Panc1 (cell line): Measurements from ENCODE around the gene PLD2. TPM values are rescaled to one million over a fixed set of nuclear protein-coding genes. Genes with fewer than 3 reads are reported as not detected.

ENCODE experiments used
- ATAC-seq: fragments of 200-7000 bp; cut with Tn5 transposase; 2 replicates; pipeline ENCODE4 v1.9.1; 2020; ENCODE audit warnings: mild to moderate bottlenecking, moderate library complexity
- BruUV-seq: library from RNA; stranded (reverse); fragments of 400-500 nt; replicated peaks from 2 replicates; lab custom pipeline; 2021; lab: Mats Ljungman, UMichigan
- CTCF ChIA-PET: fragments of 300-600 bp; sonication (Branson Sonifier 250); formaldehyde crosslinking; loops from one replicate; lab custom pipeline; 2022; ENCODE audit warnings: antibody characterized with exemption; lab: Charles Lee
- POLR2A ChIA-PET: fragments of 300-600 bp; sonication (Branson Sonifier 250); formaldehyde crosslinking; loops from one replicate; lab custom pipeline; 2022; ENCODE audit warnings: antibody characterized with exemption; lab: Charles Lee
- DNase-seq: peaks from one replicate; pipeline ENCODE4 v3.0.0-alpha.2; 2010; ENCODE audit warnings: low read depth, low spot score
- H3K27ac ChIP-seq: 2 replicates; pipeline ENCODE4 v1.5.1; 2011; ENCODE audit warnings: mild to moderate bottlenecking, low read length, inconsistent platforms
- H3K27me3 ChIP-seq: fragments of 200-500 bp; sonication (Bioruptor generic); 2 replicates; pipeline ENCODE4 v1.6.0; 2014; ENCODE audit warnings: low read length, inconsistent platforms; ENCODE audit not compliant: control insufficient read depth, insufficient read depth
- H3K36me3 ChIP-seq: fragments of 200-500 bp; sonication (Bioruptor generic); 2 replicates; pipeline ENCODE4 v1.5.1; 2014; ENCODE audit warnings: inconsistent platforms, mild to moderate bottlenecking, low read length, moderate library complexity; ENCODE audit not compliant: control insufficient read depth, insufficient read depth
- H3K4me1 ChIP-seq: 2 replicates; pipeline ENCODE4 v1.5.1; 2011; ENCODE audit warnings: inconsistent platforms, mild to moderate bottlenecking, low read length, moderate library complexity; ENCODE audit not compliant: control insufficient read depth, insufficient read depth
- H3K4me3 ChIP-seq, 2 experiments: 2 replicates each; pipeline ENCODE4 v1.5.1; 2011 to 2012; ENCODE audit warnings: low read depth in 2 of 2, low read length in 2 of 2, mild to moderate bottlenecking in 2 of 2, inconsistent platforms in 1 of 2, moderate library complexity in 1 of 2
- H3K9me3 ChIP-seq: fragments of 200-500 bp; sonication (Bioruptor generic); 2 replicates; pipeline ENCODE4 v1.5.1; 2014; ENCODE audit warnings: low read depth, mild to moderate bottlenecking, inconsistent platforms, low read length, moderate library complexity; ENCODE audit not compliant: control insufficient read depth, insufficient read depth
- POLR2AphosphoS5 ChIP-seq: IDR thresholded peaks from 2 replicates; pipeline ENCODE4 v1.6.1; 2012; ENCODE audit warnings: mild to moderate bottlenecking, low read depth, low read length, moderate library complexity
- SIN3A ChIP-seq: IDR thresholded peaks from 2 replicates; pipeline ENCODE4 v1.6.1; 2012; ENCODE audit warnings: low read depth, mild to moderate bottlenecking, low read length, moderate library complexity, borderline replicate concordance; ENCODE audit not compliant: insufficient read depth
- TCF7L2 ChIP-seq: IDR thresholded peaks from 2 replicates; pipeline ENCODE4 v1.6.1; 2011; ENCODE audit warnings: mild to moderate bottlenecking, low read depth, low read length, inconsistent platforms
- in situ Hi-C: cut with HindIII; loops from 2 replicates; pipeline ENCODE4 v1.10.0; 2016; ENCODE audit warnings: low sequenced_read_pairs, low pct_unique_long_range_greater_than_20kb
- intact Hi-C: fragments of 100-400 bp; cut with micrococcal nuclease; formaldehyde crosslinking; loops from one replicate; pipeline ENCODE4 v1.10.0; 2022; ENCODE audit not compliant: unreplicated experiment
- total RNA-seq: library from RNA; stranded (reverse); gene quantifications from one replicate; pipeline ENCODE4 v1.2.1, GENCODE V29; 2021; ENCODE audit not compliant: unreplicated experiment
- TF ChIP-seq, protein P1 (sequence below): fragments of 450-650 bp; IDR thresholded peaks from 2 replicates; pipeline ENCODE4 v1.5.1; 2017; ENCODE audit warnings: mild to moderate bottlenecking
- TF ChIP-seq, protein P2 (sequence below), 2 experiments: IDR thresholded peaks; 2 replicates each; pipeline ENCODE4 v1.6.1; 2011 to 2012; ENCODE audit warnings: low read depth in 2 of 2, control low read depth in 1 of 2, low read length in 1 of 2, mild to moderate bottlenecking in 1 of 2, moderate library complexity in 1 of 2; ENCODE audit not compliant: insufficient read depth in 1 of 2

PLD2 gene
- total RNA-seq, 1 experiment from 2014 or later = 40.2 TPM

DNA sequence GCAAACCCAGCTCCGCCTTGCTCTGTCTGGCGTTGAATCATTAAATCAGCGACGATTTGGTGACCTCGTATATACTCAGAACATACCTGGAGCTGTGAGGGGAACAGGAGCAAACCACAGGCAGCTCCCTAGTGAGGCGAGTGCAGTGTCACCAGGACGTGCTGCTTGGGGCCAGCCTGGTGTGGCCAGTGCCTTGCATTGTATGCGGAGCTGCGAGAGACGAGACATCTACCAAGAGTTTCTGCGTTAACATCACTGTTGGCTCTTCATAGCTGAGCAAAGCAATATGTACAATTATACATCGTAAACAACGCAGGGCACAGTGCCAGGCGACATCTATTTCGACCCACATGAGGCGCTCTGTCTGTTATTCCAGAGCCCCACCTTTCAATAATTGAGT, 54.1 kb downstream of the PLD2 start:
- no peak for ATAC-seq
- Histone ChIP-seq H3K9me3 (no peaks in the 10 kb centered on the region), H3K36me3 (no peaks in the 10 kb centered on the region), H3K4me1 (no peaks in the 10 kb centered on the region; the same call in 1 of the 2 replicates), H3K27ac (no peak overlapping the region), H3K27me3 (no peaks in the 10 kb centered on the region), H3K4me3 (no peak overlapping the region)
- in situ Hi-C loops (no loop called here), intact Hi-C loops (no loop called here)
- BruUV-seq = no TSS peak
- DNase-seq = no peak
- ChIA-PET CTCF (no interaction called here), POLR2A (no interaction called here)
- no peak for TF ChIP-seq TCF7L2
- TF ChIP-seq, protein P1, sequence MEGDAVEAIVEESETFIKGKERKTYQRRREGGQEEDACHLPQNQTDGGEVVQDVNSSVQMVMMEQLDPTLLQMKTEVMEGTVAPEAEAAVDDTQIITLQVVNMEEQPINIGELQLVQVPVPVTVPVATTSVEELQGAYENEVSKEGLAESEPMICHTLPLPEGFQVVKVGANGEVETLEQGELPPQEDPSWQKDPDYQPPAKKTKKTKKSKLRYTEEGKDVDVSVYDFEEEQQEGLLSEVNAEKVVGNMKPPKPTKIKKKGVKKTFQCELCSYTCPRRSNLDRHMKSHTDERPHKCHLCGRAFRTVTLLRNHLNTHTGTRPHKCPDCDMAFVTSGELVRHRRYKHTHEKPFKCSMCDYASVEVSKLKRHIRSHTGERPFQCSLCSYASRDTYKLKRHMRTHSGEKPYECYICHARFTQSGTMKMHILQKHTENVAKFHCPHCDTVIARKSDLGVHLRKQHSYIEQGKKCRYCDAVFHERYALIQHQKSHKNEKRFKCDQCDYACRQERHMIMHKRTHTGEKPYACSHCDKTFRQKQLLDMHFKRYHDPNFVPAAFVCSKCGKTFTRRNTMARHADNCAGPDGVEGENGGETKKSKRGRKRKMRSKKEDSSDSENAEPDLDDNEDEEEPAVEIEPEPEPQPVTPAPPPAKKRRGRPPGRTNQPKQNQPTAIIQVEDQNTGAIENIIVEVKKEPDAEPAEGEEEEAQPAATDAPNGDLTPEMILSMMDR = no peak

DNA sequence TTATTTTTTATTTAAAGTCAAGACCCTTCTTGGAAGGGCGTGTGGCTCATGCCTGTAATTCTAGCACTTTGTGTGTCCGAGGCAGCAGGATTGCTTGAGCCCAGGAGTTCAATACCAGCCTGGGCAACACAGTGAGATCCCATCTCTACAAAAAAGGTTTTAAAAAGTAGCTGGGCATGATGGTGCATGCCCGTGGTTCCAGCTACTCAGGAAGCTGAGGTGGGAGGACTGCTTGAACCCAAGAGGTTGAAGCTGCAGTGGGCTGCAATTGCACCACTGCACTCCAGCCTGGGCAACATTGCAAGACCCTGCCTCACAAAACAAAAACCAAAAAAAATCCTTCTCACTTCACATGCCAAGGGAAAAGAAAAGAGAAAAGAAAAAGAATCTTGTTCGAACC, 55.8 kb downstream of the PLD2 start:
- ATAC-seq (no peak), DNase-seq (no peak)
- in situ Hi-C loops = no loop called here
- Histone ChIP-seq H3K4me1 (no peaks in the 10 kb centered on the region; the same call in 1 of the 2 replicates), H3K27ac (no peak overlapping the region), H3K4me3 (no peak overlapping the region), H3K36me3 (no peaks in the 10 kb centered on the region), H3K27me3 (no peaks in the 10 kb centered on the region), H3K9me3 (no peaks in the 10 kb centered on the region)
- TF ChIP-seq TCF7L2 (no peak), SIN3A (no peak), POLR2AphosphoS5 (no peak)
- TF ChIP-seq, protein P2, sequence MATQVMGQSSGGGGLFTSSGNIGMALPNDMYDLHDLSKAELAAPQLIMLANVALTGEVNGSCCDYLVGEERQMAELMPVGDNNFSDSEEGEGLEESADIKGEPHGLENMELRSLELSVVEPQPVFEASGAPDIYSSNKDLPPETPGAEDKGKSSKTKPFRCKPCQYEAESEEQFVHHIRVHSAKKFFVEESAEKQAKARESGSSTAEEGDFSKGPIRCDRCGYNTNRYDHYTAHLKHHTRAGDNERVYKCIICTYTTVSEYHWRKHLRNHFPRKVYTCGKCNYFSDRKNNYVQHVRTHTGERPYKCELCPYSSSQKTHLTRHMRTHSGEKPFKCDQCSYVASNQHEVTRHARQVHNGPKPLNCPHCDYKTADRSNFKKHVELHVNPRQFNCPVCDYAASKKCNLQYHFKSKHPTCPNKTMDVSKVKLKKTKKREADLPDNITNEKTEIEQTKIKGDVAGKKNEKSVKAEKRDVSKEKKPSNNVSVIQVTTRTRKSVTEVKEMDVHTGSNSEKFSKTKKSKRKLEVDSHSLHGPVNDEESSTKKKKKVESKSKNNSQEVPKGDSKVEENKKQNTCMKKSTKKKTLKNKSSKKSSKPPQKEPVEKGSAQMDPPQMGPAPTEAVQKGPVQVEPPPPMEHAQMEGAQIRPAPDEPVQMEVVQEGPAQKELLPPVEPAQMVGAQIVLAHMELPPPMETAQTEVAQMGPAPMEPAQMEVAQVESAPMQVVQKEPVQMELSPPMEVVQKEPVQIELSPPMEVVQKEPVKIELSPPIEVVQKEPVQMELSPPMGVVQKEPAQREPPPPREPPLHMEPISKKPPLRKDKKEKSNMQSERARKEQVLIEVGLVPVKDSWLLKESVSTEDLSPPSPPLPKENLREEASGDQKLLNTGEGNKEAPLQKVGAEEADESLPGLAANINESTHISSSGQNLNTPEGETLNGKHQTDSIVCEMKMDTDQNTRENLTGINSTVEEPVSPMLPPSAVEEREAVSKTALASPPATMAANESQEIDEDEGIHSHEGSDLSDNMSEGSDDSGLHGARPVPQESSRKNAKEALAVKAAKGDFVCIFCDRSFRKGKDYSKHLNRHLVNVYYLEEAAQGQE (IDR thresholded peaks at IDR 0.05; ENCODE audit: insufficient read depth in 1 of 2, low read depth in 2 of 2, low read length in 1 of 2) = no peak
- TF ChIP-seq, protein P1 = no peak
- ChIA-PET CTCF (no interaction called here), POLR2A (interaction anchor here (0.6 kb wide), 1 partner anchor 333 kb away, joined by 3 read pairs; no protein-coding TSS in a partner anchor)
- intact Hi-C loops = no loop called here
- BruUV-seq = no TSS peak
